HG03439 (cell line): ENCODE results near the gene SNCA.

Source experiments
- ATAC-seq: cut with Tn5 transposase; IDR thresholded peaks from one replicate; pipeline ENCODE4 v1.9.1; 2021; ENCODE audit warnings: mild to moderate bottlenecking, moderate library complexity; ENCODE audit not compliant: unreplicated experiment

The SNCA gene

GRCh38 chr4:89757154-89757719 is 79.7 kb downstream of the SNCA start:
- no peak for ATAC-seq

GRCh38 chr4:89755220-89755619 is 81.7 kb downstream of the SNCA start:
- no peak for ATAC-seq

GRCh38 chr4:89754531-89754930 is 82.4 kb downstream of the SNCA start:
- no peak for ATAC-seq

- no peak for ATAC-seq
Measured at GRCh38 chr4:89753601-89754066, 83.3 kb downstream of the SNCA start.

- ATAC-seq: no peak
Measured at GRCh38 chr4:89752932-89753598, 83.9 kb downstream of the SNCA start.

GRCh38 chr4:89751416-89751815 is 85.5 kb downstream of the SNCA start:
- ATAC-seq: no peak

- ATAC-seq: no peak
Measured at GRCh38 chr4:89746377-89746776, 90.6 kb downstream of the SNCA start.

GRCh38 chr4:89745708-89746107 is 91.3 kb downstream of the SNCA start:
- ATAC-seq: no peak

GRCh38 chr4:89744914-89745313 is 92.0 kb downstream of the SNCA start:
- no peak for ATAC-seq

- no peak for ATAC-seq
Measured at GRCh38 chr4:89741768-89742167, 95.2 kb downstream of the SNCA start.

GRCh38 chr4:89739311-89739988 is 97.5 kb downstream of the SNCA start:
- no peak for ATAC-seq

- no peak for ATAC-seq
Measured at GRCh38 chr4:89737888-89738287, 99.1 kb downstream of the SNCA start.

- ATAC-seq: no peak
Measured at GRCh38 chr4:89733946-89734345, 103.0 kb downstream of the SNCA start.

- ATAC-seq: no peak
Measured at GRCh38 chr4:89727238-89727637, 109.7 kb downstream of the SNCA start.

- ATAC-seq: no peak
Measured at GRCh38 chr4:89725268-89725667, 111.7 kb downstream of the SNCA start.

- no peak for ATAC-seq
Measured at GRCh38 chr4:89724716-89725115, 112.2 kb downstream of the SNCA start.

GRCh38 chr4:89723096-89723495 is 113.9 kb downstream of the SNCA start:
- no peak for ATAC-seq

GRCh38 chr4:89722517-89722916 is 114.4 kb downstream of the SNCA start:
- no peak for ATAC-seq

GRCh38 chr4:89720981-89721380 is 116.0 kb downstream of the SNCA start:
- no peak for ATAC-seq

GRCh38 chr4:89719536-89720090 is 117.3 kb downstream of the SNCA start:
- ATAC-seq: no peak

GRCh38 chr4:89716893-89717292 is 120.1 kb downstream of the SNCA start:
- ATAC-seq: no peak

GRCh38 chr4:89715631-89716030 is 121.3 kb downstream of the SNCA start:
- ATAC-seq: no peak
